Colon (tissue), 2 donors: ENCODE data around the gene HOXA11.

ENCODE experiments used
- FAIRE-seq: peaks from 2 replicates; lab custom pipeline; 2012; peaks lifted over from hg19 to GRCh38; lab: Jason Lieb, UNC
- donor health status: control.
- donor health status: control.

Gene HOXA11

GRCh38 chr7:27185013-27185853, at the start of gene HOXA11:
Gene HOXA11 (minus strand): TSS chr7:27185232. CDS start chr7:27185144, 88 bp downstream.
- FAIRE-seq, result no peak

DNA sequence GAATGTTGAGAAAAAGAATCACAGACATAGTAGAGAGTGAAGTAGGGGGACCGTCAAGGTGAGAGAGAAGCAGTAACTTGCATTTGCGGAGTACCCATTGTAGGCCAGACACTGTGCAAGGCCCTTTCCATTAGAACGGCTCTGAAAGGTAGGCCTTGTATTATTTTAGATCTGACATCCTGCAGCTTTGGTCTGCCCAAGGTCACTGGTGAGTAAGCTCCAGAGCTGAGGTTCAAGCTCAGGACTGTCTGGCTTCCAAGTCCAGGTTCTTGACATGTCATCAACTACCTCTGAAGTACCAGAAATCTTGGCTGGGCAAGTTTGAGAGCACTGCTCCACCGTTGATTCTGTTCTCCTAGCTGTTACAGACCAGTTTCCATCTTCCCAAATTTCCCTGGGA, 44.4 kb upstream of the HOXA11 start:
- FAIRE-seq, result no peak

DNA sequence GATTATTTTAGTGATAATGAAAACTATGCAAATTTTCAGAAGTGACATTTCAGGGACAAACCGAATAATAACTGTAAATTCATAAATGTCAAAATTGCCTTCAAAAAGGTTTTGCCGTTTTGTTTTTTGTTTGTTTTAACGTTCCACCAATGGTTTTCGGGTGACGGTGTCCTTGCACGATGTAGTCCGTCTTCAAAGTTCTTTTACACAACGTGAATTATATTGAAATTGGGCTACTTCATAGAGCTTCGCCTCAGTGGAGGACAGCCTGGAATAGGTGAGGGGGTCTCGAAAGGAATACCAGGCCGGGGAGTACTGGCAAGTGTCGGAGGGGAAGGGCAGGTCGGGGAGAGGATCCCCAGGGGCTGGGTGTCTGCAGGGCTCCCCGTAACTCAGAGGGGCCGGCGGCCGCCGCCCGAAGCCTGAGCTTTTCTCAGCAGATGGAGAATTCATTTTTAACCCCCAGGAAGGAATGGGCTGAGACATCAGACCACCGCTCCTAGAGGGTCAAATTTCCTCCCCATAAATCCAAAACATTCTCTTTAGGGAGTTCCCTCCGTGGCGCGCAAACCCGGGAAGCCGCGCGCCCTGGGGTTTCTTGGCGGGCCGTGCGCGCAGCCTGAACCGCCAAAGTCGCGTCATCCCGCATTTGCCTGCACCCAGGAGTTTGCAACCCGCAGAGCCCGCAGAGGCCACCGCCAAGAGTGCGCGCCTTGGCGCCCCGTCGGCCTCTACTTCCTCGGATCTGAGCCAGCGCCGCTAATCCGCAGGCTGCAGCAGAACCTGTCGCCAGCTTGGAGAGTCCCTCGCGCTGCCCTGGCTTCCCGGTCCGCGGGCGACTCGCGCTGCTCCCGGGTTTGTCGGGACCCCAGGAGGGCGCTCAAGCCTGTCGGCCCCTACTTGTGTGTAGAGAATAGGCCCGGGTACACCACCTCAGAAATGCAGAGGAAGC, 40.2 kb upstream of the HOXA11 start:
- no peak for FAIRE-seq

- no peak for FAIRE-seq
These were observed 39.0 kb upstream of the HOXA11 start for GRCh38 chr7:27223941-27224575.

- FAIRE-seq, result no peak
These were observed 36.3 kb upstream of the HOXA11 start for GRCh38 chr7:27221201-27221797.

- FAIRE-seq, result no peak
These were observed 35.5 kb upstream of the HOXA11 start for GRCh38 chr7:27220440-27220955.

- FAIRE-seq, result no peak
These were observed 34.8 kb upstream of the HOXA11 start for GRCh38 chr7:27219821-27220220.

DNA sequence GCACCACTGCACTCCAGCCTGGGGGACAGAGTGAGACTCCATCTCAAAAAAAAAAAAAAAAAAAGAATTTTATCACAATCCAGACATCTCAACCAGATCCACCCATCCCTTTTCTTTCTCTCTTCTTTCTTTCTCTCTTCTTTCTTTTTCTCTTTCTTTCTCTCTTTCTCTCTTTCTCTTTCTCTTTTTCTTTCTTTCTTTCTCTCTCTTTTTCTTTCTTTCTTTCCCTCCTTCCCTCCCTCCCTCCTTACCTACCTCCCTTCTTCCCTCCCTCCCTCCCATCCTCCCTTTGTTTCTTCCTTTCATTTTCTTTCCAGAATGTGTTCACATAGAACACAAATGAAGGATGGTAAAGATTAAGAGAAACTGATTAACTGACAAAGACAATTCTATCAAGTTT, 32.9 kb upstream of the HOXA11 start:
- FAIRE-seq, result no peak

DNA sequence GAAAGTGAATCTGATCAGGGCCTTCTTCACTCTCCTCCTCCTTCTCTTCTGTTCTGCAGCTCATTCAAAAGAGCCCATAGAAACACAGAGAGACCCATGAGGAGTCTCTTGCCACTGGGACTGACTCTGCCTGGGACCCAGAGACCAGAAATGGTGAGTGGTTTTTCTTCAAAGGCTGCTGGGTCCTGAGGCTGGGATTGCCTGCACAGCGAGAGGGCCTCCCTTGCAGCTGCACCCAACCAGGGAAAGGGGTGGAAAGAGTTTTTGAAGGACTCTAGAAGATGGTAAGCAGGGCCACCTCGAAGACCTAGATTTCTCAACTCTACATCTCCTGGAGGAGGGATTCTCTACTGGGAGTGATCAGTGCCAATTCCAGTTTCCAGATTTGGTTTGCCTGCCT, 30.3 kb upstream of the HOXA11 start:
- no peak for FAIRE-seq

DNA sequence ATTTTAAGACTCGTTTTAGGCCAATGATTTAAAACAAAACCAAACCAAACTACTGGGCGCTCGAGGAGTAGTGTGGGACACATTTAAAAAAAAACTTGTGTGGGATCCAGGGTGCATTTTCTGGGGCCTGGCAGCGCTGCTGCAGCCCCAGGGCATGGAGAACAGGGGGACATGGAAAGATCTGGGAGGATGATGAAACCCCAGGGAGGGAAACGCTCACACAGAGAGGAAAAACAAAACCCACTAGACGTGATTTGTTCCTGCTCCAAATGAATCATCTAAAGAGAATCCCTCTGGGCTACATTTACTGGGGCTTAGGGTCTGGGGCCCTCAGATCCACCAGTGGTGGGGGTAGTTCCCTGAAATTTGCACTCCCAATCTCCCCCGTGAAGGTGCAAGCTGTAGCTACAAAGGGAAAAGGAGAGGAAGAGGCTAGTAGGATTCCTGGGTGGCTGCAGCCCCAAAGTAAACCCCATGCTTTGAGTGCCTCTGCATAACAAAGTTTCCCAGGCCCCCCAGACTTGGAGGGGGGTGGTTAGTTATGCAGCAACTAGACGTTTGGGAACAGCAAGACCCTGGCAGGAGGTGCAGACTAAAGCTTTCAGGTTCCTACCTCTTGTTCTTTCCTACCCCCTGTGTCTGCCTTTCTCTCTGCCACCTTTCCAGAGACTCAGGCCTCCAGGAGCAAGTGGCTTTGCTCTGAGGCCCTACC, 29.4 kb upstream of the HOXA11 start:
- FAIRE-seq, result no peak

DNA sequence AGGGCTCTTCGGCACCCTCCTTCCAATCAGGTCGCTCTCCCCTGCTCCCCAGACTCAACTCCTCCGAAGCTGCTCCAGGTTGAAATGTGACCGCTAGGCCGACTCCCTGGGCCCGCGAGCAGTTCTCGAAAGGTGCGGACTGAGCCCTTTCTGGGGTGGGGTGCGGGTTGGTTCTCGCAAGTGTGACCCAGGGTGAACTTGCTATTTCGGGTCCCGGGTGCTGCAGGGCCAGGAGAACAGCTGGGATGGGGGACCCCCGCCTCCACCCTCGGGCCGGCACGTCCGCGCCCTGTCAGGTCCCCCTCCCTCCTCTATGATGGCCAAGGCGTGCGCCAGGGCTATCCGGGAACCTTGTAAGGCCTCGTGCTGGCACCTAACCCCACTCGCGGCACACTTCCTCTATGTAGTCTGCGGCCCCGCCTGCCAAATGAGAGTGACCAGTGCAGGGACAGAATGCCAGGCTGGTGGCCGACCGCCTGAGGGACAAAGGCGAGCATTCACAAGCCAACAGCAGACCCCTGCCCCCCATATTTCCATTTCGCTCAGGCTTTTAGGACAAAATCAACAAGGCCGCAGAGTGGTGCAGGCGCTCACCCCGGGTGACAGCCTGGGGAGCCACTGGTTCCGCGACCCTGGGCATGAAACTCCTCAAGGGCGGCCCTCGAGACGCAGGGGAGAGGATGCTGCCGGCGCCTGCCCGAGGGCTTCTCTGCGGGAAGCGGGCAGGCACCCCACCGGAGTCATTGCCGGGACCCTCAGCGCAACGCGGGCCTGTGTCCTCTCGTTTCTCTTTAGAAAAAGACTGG, 28.6 kb upstream of the HOXA11 start:
- no peak for FAIRE-seq

DNA sequence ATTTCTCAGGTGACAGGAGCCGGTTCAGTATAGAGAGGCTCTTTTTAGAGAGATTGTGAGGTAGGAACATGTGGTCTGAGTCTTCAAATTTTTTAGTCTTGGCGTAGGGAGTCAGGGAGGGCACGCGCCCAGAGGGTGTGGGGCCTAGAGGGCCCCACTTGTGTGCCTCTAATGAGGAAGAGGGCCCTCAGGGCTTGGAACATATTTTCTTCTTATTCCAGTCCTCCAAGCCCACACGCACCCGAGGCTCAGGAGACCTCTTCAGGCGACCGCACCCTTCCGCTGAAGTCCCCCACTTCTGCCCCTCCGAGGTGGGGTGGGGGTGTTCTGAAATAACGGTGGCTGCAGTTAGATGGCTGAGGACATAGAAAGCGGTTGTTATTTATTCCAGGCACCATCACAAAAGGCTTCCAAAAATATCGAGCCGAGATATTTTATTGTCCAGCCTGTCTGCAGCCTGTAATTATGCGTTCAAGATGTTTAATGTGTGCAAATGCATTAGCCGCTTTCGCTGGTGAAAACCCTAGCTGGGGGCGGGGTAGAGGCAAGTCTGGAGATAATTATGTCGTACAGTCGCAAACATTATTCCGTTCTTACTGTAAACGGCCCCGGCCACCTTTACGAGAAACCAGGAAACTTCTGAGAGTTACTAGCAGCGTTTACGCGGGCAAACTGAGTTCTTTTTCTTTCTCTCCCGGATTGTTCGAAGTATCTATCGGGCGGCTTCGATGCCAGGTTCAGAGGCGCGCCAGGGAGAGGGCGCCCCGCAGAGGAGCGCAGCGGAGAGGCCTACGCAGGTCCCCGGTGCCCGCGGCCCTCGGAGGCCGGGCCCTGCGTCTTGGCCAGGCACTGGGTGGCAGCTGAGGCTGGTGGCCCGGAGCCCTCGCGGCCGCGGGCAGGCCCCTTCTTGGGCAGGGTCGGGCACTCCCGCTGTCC, 27.7 kb upstream of the HOXA11 start:
- FAIRE-seq, result no peak

DNA sequence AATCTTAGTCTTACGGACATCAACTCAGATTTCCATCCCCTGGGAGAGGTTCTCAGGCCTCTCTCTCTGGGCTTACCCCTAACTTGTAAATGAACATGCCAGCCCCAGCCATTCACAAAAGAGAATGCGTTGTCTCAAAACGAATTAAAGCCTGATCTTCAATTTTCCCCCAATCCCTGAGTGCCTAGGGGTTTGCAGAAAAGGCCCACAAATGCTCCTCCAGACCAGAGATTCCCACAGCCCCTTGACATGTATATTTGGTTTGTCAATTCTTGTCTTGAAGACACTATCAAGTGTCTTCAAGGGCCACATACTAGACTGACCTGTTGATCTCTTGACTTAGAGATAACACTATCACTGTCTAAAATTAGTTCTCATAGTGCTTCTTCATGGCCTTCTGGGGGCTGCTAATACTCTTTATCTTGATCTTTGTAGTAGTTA, 26.8 kb upstream of the HOXA11 start:
- no peak for FAIRE-seq

GRCh38 chr7:27211084-27211446, 26.0 kb upstream of the HOXA11 start:
- no peak for FAIRE-seq

DNA sequence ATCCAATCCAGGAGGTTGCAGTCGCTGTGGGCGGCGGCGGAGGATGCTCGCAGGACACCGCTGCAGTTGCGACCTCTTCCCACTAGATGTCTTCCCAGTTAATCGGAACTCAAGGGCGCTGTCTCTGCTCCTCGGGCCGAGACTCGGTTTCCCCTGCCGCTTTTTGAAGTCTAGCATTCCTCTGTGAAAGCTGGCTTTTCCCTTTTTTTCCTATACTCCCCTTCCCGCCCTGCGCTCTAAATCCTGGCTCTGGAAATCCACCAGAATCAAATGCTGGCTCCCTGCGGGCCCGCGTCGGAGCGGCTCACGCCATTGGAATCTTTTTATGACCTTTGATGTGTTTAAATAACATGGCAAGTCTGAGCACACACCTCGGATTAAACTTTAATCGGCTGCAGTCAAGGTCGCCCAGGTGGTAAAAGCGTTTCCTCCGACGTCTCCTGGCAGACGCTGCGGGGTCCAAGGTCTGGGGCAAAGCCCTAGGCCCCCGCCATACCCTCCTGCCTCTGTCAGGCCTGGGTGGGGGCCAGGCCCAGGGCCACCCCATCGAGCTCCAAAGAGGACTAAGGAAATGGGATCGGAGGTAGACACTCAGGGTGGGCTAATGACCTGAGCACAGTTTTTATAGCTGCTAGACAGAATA, 25.5 kb upstream of the HOXA11 start:
- no peak for FAIRE-seq

DNA sequence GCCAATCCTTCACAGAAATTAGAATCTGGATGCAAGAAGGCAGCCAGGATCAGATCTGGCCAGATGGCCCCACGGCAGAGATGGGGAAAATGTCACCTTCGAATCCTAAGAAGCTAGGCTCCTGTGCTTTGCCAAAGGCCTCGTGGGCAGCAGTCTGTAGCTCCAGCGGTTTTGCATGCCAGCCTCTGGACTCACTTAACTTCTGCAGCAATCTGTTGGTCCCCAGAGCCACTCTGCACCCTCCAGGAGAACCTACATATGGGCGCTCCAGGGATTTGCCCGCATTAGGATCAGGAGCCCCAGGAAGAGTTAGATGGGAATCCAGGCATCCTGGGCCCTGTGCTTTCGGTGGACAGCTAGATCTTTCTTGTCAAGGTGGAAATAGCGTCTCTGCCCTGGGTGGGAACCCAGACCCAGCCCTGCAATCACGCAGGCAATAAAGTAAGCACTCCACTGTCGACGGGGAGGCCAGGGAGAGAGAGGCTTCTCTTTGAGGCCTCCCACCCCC, 25.0 kb upstream of the HOXA11 start:
- FAIRE-seq, result no peak

DNA sequence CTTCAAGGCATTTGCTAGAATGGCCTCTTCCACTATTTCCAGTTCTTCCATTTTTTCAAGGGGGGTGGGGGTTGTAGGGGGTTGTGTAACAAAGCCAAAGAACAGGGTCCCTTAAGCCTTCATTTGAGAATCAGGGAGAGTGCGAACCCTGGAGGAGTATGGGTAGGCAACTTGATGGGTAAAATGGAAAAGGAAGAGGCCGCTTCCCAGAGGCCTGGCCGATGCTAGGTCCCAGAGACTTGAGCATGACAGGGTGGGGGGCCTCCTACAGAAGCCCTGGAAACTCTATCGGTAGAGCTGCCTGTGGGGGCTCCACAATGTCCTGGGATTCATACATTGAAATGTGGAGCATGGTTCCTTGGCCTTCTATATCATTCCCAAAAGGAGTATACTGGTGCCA, 24.0 kb upstream of the HOXA11 start:
- no peak for FAIRE-seq

- FAIRE-seq, result no peak
These were observed 22.4 kb upstream of the HOXA11 start for GRCh38 chr7:27207348-27207985.
